ENCODE data around the gene CEND1. TPM values are rescaled to one million over a fixed set of nuclear protein-coding genes. Genes with fewer than 3 reads are reported as not detected.

CEND1 gene
- total and polyA plus RNA-seq, 2 donors (not counting 3 experiments of a cell fraction or from before 2014, with no cell fraction given), result 0.15 to 0.40 TPM

DNA sequence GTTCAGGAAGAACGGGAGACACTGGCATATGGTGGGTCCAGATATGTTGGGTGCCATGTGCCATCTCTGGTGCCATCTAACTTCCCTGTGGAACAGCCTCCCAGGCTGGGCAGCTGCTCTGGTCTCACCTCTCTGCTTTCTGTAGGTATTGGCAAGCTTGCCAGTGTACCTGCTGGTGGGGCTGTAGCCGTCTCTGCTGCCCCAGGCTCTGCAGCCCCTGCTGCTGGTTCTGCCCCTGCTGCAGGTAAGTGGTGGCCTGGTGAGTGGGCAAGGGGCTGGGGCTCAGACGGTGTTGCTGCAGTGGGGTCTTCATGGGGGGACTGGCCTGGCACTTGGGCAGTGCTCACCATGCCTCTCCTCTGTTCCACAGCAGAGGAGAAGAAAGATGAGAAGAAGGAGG is 22.5 kb upstream of the CEND1 start:
- CTCF ChIA-PET, result interaction anchor here (1.0 to 1.4 kb wide), 3 partner anchors 85 to 238 kb away, joined by 3 to 11 read pairs (median 4); no protein-coding TSS in a partner anchor
- intact Hi-C loops (cut with micrococcal nuclease), result no loop called here
- H3K79me2 ChIP-seq (ENCODE audit: control insufficient read depth, insufficient read depth, low read length), result peaks cover 41% of the 10 kb centered on the region

GRCh38 chr11:811446-812245 is 21.8 kb upstream of the CEND1 start:
- no peak overlapping the region for H3K27ac ChIP-seq (ENCODE audit: insufficient read depth, low read depth, low read length)
- TF ChIP-seq POLR2A (IDR thresholded peaks at IDR 0.05; ENCODE audit: low read depth, low read length), result peak; percentile 7
- no peak for TF ChIP-seq MAX (IDR thresholded peaks at IDR 0.05; ENCODE audit: insufficient read depth, insufficient read length)
- TF ChIP-seq CTCF (IDR thresholded peaks at IDR 0.05; ENCODE audit: extremely low read depth in 1 of 2, insufficient read depth in 1 of 2, low read depth in 1 of 2, low read length in 2 of 2), result peak in 1 of 2 donors; percentile 14
- H2AFZ ChIP-seq (ENCODE audit: low read depth, low read length), result no peak overlapping the region
- ChIA-PET POLR2A (interaction anchor here (1.2 kb wide), 1 partner anchor 22 kb away, joined by 6 read pairs; the partner anchor contains the start of gene CD151), CTCF (interaction anchor here (0.8 to 1.4 kb wide), 5 partner anchors 8 to 239 kb away, joined by 3 to 11 read pairs (median 4); partner anchors contain the start of gene PNPLA2)
- H3K9ac ChIP-seq (replicated peaks; ENCODE audit: extremely low read depth, insufficient read depth, low read length), result peak overlapping the region; percentile 97
- peak overlapping the region; percentile 57 for H3K4me2 ChIP-seq (ENCODE audit: insufficient read depth, low read length)
- FAIRE-seq, result no peak
- intact Hi-C loops (cut with micrococcal nuclease) (no loop called here), dilution Hi-C loops (cut with MboI; ENCODE audit: extremely low pct_ligation_motif_present, low sequenced_read_pairs) (no loop called here)
- DNase-seq (ENCODE audit: low read depth, low spot score), result no peak
- H4K20me1 ChIP-seq (replicated peaks; ENCODE audit: control insufficient read depth, extremely low read depth, insufficient read depth, low read length), result no peaks in the 10 kb centered on the region
- H3K27me3 ChIP-seq (ENCODE audit: control insufficient read depth in 2 of 2, insufficient read depth in 2 of 2, low read length in 2 of 2), result no peaks in the 10 kb centered on the region
- H3K9me3 ChIP-seq (replicated peaks; ENCODE audit: control insufficient read depth, insufficient read depth, low read length), result no peaks in the 10 kb centered on the region
- no TSS peak for BruUV-seq (replicated peaks)
- H3K9me1 ChIP-seq (replicated peaks; ENCODE audit: control insufficient read depth, extremely low read depth, insufficient read depth, low read length), result no peaks in the 10 kb centered on the region
- peaks cover 5 to 25% of the 10 kb centered on the region in 2 experiments for H3K36me3 ChIP-seq (ENCODE audit: control insufficient read depth in 2 of 2, extremely low read depth in 1 of 2, insufficient read depth in 2 of 2, low read length in 2 of 2)
- peak overlapping the region in 1 of 3 experiments; percentile 80 for H3K4me3 ChIP-seq (replicated peaks in 1 of 3; ENCODE audit: insufficient read depth in 1 of 3, low read depth in 1 of 3, low read length in 3 of 3)
- H3K79me2 ChIP-seq (ENCODE audit: control insufficient read depth, insufficient read depth, low read length), result peaks cover 41% of the 10 kb centered on the region
- H3K4me1 ChIP-seq (ENCODE audit: control insufficient read depth, extremely low read depth, insufficient read depth, low read length), result peaks cover 19% of the 10 kb centered on the region

More for the DNA sequence above, 22.5 kb upstream of the CEND1 start:
- Histone ChIP-seq H3K9me3 (replicated peaks; ENCODE audit: control insufficient read depth, insufficient read depth, low read length) (no peaks in the 10 kb centered on the region), H4K20me1 (replicated peaks; ENCODE audit: control insufficient read depth, extremely low read depth, insufficient read depth, low read length) (no peaks in the 10 kb centered on the region), H3K36me3 (ENCODE audit: control insufficient read depth in 2 of 2, extremely low read depth in 1 of 2, insufficient read depth in 2 of 2, low read length in 2 of 2) (peaks cover 5 to 25% of the 10 kb centered on the region in 2 experiments), H3K4me2 (ENCODE audit: insufficient read depth, low read length) (no peak overlapping the region), H3K4me1 (ENCODE audit: control insufficient read depth, extremely low read depth, insufficient read depth, low read length) (peaks cover 19% of the 10 kb centered on the region), H3K27ac (ENCODE audit: insufficient read depth, low read depth, low read length) (no peak overlapping the region), H3K9ac (replicated peaks; ENCODE audit: extremely low read depth, insufficient read depth, low read length) (no peak overlapping the region), H2AFZ (ENCODE audit: low read depth, low read length) (no peak overlapping the region), H3K4me3 (replicated peaks in 1 of 3; ENCODE audit: insufficient read depth in 1 of 3, low read depth in 1 of 3, low read length in 3 of 3) (no peak overlapping the region), H3K27me3 (ENCODE audit: control insufficient read depth in 2 of 2, insufficient read depth in 2 of 2, low read length in 2 of 2) (no peaks in the 10 kb centered on the region), H3K9me1 (replicated peaks; ENCODE audit: control insufficient read depth, extremely low read depth, insufficient read depth, low read length) (no peaks in the 10 kb centered on the region)
- no TSS peak for BruUV-seq (replicated peaks)
- FAIRE-seq, result no peak
- DNase-seq (ENCODE audit: low read depth, low spot score), result no peak
- POLR2A ChIA-PET, result no interaction called here
- TF ChIP-seq POLR2AphosphoS5 (IDR thresholded peaks at IDR 0.05; ENCODE audit: insufficient read depth, low read depth, low read length), result no peak
- TF ChIP-seq FOS (IDR thresholded peaks at IDR 0.05; ENCODE audit: borderline replicate concordance, insufficient read depth, low read length), result no peak
- no peak for TF ChIP-seq EZH2 (IDR thresholded peaks at IDR 0.05; ENCODE audit: borderline replicate concordance, low read depth, low read length, severe bottlenecking)
- TF ChIP-seq MYC (IDR thresholded peaks at IDR 0.05; ENCODE audit: low read depth, low read length), result no peak
- TF ChIP-seq POLR2A (IDR thresholded peaks at IDR 0.05; ENCODE audit: low read depth, low read length), result no peak
- no peak for TF ChIP-seq MAX (IDR thresholded peaks at IDR 0.05; ENCODE audit: insufficient read depth, insufficient read length)
- dilution Hi-C loops (cut with MboI; ENCODE audit: extremely low pct_ligation_motif_present, low sequenced_read_pairs), result no loop called here
